GM10266 (cell line): ENCODE measurements around the gene NISCH.

ENCODE experiments used
- DNase-seq: peaks from one replicate; pipeline ENCODE4 v3.0.0; 2012; ENCODE audit errors: extremely low spot score
- TF ChIP-seq, protein P1 (sequence below): IDR thresholded peaks from 2 replicates; pipeline ENCODE4 v1.5.1; 2012; ENCODE audit warnings: mild to moderate bottlenecking, low read depth; ENCODE audit not compliant: control insufficient read depth, insufficient read depth; ENCODE audit errors: missing control alignments

The NISCH gene

GRCh38 chr3:52468336-52468735 is 12.9 kb downstream of the NISCH start:
- TF ChIP-seq, protein P1, sequence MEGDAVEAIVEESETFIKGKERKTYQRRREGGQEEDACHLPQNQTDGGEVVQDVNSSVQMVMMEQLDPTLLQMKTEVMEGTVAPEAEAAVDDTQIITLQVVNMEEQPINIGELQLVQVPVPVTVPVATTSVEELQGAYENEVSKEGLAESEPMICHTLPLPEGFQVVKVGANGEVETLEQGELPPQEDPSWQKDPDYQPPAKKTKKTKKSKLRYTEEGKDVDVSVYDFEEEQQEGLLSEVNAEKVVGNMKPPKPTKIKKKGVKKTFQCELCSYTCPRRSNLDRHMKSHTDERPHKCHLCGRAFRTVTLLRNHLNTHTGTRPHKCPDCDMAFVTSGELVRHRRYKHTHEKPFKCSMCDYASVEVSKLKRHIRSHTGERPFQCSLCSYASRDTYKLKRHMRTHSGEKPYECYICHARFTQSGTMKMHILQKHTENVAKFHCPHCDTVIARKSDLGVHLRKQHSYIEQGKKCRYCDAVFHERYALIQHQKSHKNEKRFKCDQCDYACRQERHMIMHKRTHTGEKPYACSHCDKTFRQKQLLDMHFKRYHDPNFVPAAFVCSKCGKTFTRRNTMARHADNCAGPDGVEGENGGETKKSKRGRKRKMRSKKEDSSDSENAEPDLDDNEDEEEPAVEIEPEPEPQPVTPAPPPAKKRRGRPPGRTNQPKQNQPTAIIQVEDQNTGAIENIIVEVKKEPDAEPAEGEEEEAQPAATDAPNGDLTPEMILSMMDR = no peak
- DNase-seq = no peak

GRCh38 chr3:52469001-52469400 is 13.6 kb downstream of the NISCH start:
- no peak for DNase-seq
- TF ChIP-seq, protein P1 = no peak

GRCh38 chr3:52470920-52471319 is 15.5 kb downstream of the NISCH start:
- no peak for DNase-seq
- TF ChIP-seq, protein P1 = no peak

GRCh38 chr3:52471371-52472238 is 16.2 kb downstream of the NISCH start:
- TF ChIP-seq, protein P1 = peak; percentile 71
- peak; percentile 68 for DNase-seq

GRCh38 chr3:52472239-52473000 is 17.0 kb downstream of the NISCH start:
- no peak for DNase-seq
- TF ChIP-seq, protein P1 = no peak

DNA sequence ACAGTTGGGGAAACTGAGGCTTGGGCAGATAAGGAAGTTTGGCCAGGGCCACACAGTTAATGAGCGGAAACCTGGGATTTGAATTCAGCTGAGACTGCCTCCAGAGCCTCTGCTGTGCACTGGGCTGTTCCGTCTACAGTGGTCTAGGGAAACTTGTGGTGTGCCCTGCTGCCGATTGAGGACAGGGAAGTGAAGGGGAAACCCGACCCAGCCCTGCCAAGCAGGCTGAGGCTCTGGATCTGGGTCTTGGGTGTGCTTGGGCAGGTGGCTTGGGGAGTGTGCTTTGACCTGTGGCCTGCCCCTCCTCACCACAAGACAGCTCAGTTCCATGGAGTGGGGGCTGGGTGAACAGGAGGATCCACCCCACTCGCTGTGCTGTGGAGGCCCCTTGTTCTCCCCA is 17.6 kb downstream of the NISCH start:
- TF ChIP-seq, protein P1 = no peak
- no peak for DNase-seq
